HG03039 (cell line): ENCODE data around the gene SCMH1.

Experiments
- ATAC-seq: cut with Tn5 transposase; IDR thresholded peaks from one replicate; pipeline ENCODE4 v1.9.1; 2021; ENCODE audit warnings: mild to moderate bottlenecking, moderate library complexity; ENCODE audit not compliant: unreplicated experiment

SCMH1 gene

GRCh38 chr1:41101950-41102607 lies 140.0 kb downstream of the SCMH1 start:
- no peak for ATAC-seq

- ATAC-seq, result no peak
Measured at GRCh38 chr1:41101076-41101475, 141.0 kb downstream of the SCMH1 start.

- ATAC-seq, result no peak
Measured at GRCh38 chr1:41100170-41100569, 141.9 kb downstream of the SCMH1 start.

- ATAC-seq, result no peak
Measured at GRCh38 chr1:41098730-41099460, 143.2 kb downstream of the SCMH1 start.

GRCh38 chr1:41097105-41097504 lies 145.0 kb downstream of the SCMH1 start:
- no peak for ATAC-seq

- no peak for ATAC-seq
Measured at GRCh38 chr1:41093826-41094225, 148.3 kb downstream of the SCMH1 start.

- ATAC-seq, result no peak
Measured at GRCh38 chr1:41086921-41087320, 155.2 kb downstream of the SCMH1 start.

- ATAC-seq, result no peak
Measured at GRCh38 chr1:41078616-41079015, 163.5 kb downstream of the SCMH1 start.

- no peak for ATAC-seq
Measured at GRCh38 chr1:41078193-41078592, 163.9 kb downstream of the SCMH1 start.

- no peak for ATAC-seq
Measured at GRCh38 chr1:41073971-41074370, 168.1 kb downstream of the SCMH1 start.

- ATAC-seq, result no peak
Measured at GRCh38 chr1:41072051-41072450, 170.1 kb downstream of the SCMH1 start.

GRCh38 chr1:41056907-41057306 lies 185.2 kb downstream of the SCMH1 start:
- no peak for ATAC-seq

- ATAC-seq, result no peak
Measured at GRCh38 chr1:41053316-41053715, 188.8 kb downstream of the SCMH1 start.

GRCh38 chr1:41051022-41051421 lies 191.1 kb downstream of the SCMH1 start:
- ATAC-seq, result no peak

- ATAC-seq, result no peak
Measured at GRCh38 chr1:41048540-41048939, 193.6 kb downstream of the SCMH1 start.

GRCh38 chr1:41046347-41046775 lies 195.7 kb downstream of the SCMH1 start:
- no peak for ATAC-seq

- ATAC-seq, result no peak
Measured at GRCh38 chr1:41045740-41046139, 196.4 kb downstream of the SCMH1 start.

- no peak for ATAC-seq
Measured at GRCh38 chr1:41044187-41044586, 197.9 kb downstream of the SCMH1 start.

- ATAC-seq, result no peak
Measured at GRCh38 chr1:41041614-41042270, 200.4 kb downstream of the SCMH1 start.

- no peak for ATAC-seq
Measured at GRCh38 chr1:41038110-41038509, 204.0 kb downstream of the SCMH1 start.

- ATAC-seq, result no peak
Measured at GRCh38 chr1:41037116-41037903, 204.8 kb downstream of the SCMH1 start.
